IMR-90 (cell line): ENCODE results near the gene ASMTL. TPM values are rescaled to one million over a fixed set of nuclear protein-coding genes. Genes with fewer than 3 reads are reported as not detected.

Experiments used
- ATAC-seq: fragments of 200-7000 bp; cut with Tn5 transposase; 2 replicates; pipeline ENCODE4 v1.9.1; 2020; ENCODE audit warnings: low read depth, mild to moderate bottlenecking, moderate library complexity
- BruUV-seq: library from RNA; stranded (reverse); fragments of 400-500 nt; replicated peaks from 2 replicates; lab custom pipeline; 2021; lab: Mats Ljungman, UMichigan
- CTCF ChIA-PET: fragments of 300-600 bp; formaldehyde crosslinking; extraction: SDS; loops from one replicate; lab custom pipeline; 2021; ENCODE audit warnings: antibody characterized with exemption; lab: Yijun Ruan, JAX
- POLR2A ChIA-PET: fragments of 300-600 bp; sonication (Branson Sonifier 250); formaldehyde crosslinking; loops from one replicate; lab custom pipeline; 2022; ENCODE audit warnings: antibody characterized with exemption; ENCODE audit not compliant: unreplicated experiment; lab: Charles Lee
- DNase-seq: peaks from one replicate; pipeline ENCODE4 v3.0.0; 2013
- H2AFZ ChIP-seq: replicated peaks from 2 replicates; pipeline ENCODE3; 2013; ENCODE audit warnings: low read length, mild to moderate bottlenecking; ENCODE audit not compliant: poor library complexity
- H2AK5ac ChIP-seq: 2 replicates; pipeline ENCODE4 v1.6.1; 2013; ENCODE audit warnings: low read depth, low read length, inconsistent platforms
- H2AK9ac ChIP-seq: replicated peaks from 2 replicates; pipeline ENCODE3; 2013; ENCODE audit warnings: mild to moderate bottlenecking, low read depth, low read length, moderate library complexity; ENCODE audit not compliant: poor library complexity
- H2BK120ac ChIP-seq: 2 replicates; pipeline ENCODE4 v1.6.1; 2013; ENCODE audit warnings: low read depth, low read length, inconsistent platforms
- H2BK15ac ChIP-seq: 3 replicates; pipeline ENCODE4 v1.6.1; 2013; ENCODE audit warnings: low read depth, low read length, inconsistent platforms
- H2BK20ac ChIP-seq: 2 replicates; pipeline ENCODE4 v1.6.1; 2013; ENCODE audit warnings: low read depth, mild to moderate bottlenecking, inconsistent platforms, low read length, moderate library complexity
- H2BK5ac ChIP-seq: 2 replicates; pipeline ENCODE4 v1.6.1; 2013; ENCODE audit warnings: mild to moderate bottlenecking, low read depth, low read length, inconsistent platforms; ENCODE audit not compliant: poor library complexity, severe bottlenecking
- H3K14ac ChIP-seq: replicated peaks from 2 replicates; pipeline ENCODE4 v1.6.1; 2013; ENCODE audit warnings: low read depth, low read length, inconsistent platforms
- H3K18ac ChIP-seq: 2 replicates; pipeline ENCODE4 v1.6.1; 2013; ENCODE audit warnings: low read depth, low read length, control low read depth
- H3K23ac ChIP-seq: 2 replicates; pipeline ENCODE4 v1.6.1; 2013; ENCODE audit warnings: low read depth, low read length, inconsistent platforms
- H3K27ac ChIP-seq: 2 replicates; pipeline ENCODE4 v1.5.1; 2013; ENCODE audit warnings: mild to moderate bottlenecking, control low read depth, low read length; ENCODE audit not compliant: insufficient read depth
- H3K27me3 ChIP-seq: 2 replicates; pipeline ENCODE4 v1.6.1; 2013; ENCODE audit warnings: low read length; ENCODE audit not compliant: control insufficient read depth, insufficient read depth
- H3K36me3 ChIP-seq: 2 replicates; pipeline ENCODE4 v1.6.1; 2013; ENCODE audit warnings: low read length, mixed read lengths; ENCODE audit not compliant: control insufficient read depth, insufficient read depth
- H3K4ac ChIP-seq: 2 replicates; pipeline ENCODE4 v1.6.1; 2013; ENCODE audit warnings: low read depth, low read length, inconsistent platforms
- H3K4me1 ChIP-seq: 2 replicates; pipeline ENCODE4 v1.6.1; 2013; ENCODE audit warnings: low read length, mixed read lengths; ENCODE audit not compliant: control insufficient read depth, insufficient read depth
- H3K4me2 ChIP-seq: 2 replicates; pipeline ENCODE4 v1.6.1; 2013; ENCODE audit warnings: low read depth, mild to moderate bottlenecking, control low read depth, low read length, moderate library complexity
- H3K4me3 ChIP-seq: 2 replicates; pipeline ENCODE4 v1.5.1; 2013; ENCODE audit warnings: low read depth, mild to moderate bottlenecking, control low read depth, low read length, moderate library complexity; ENCODE audit not compliant: insufficient read depth
- H3K56ac ChIP-seq: 2 replicates; pipeline ENCODE4 v1.6.1; 2013; ENCODE audit warnings: low read length, inconsistent platforms; ENCODE audit not compliant: insufficient read depth; ENCODE audit errors: extremely low read depth
- H3K79me1 ChIP-seq, 2 experiments: 2 replicates each; pipeline ENCODE4 v1.6.1; 2013; ENCODE audit warnings: low read length in 2 of 2, inconsistent platforms in 1 of 2, low read depth in 1 of 2
- H3K9ac ChIP-seq: 2 replicates; pipeline ENCODE4 v1.6.1; 2013; ENCODE audit warnings: low read depth, low read length, control low read depth
- H3K9me1 ChIP-seq: 2 replicates; pipeline ENCODE4 v1.6.1; 2013; ENCODE audit warnings: low read length, inconsistent platforms; ENCODE audit not compliant: insufficient read depth
- H3K9me3 ChIP-seq: 2 replicates; pipeline ENCODE4 v1.6.1; 2013; ENCODE audit warnings: low read length; ENCODE audit not compliant: control insufficient read depth, insufficient read depth
- H4K20me1 ChIP-seq: 2 replicates; pipeline ENCODE4 v1.6.1; 2013; ENCODE audit warnings: low read length, inconsistent platforms; ENCODE audit not compliant: insufficient read depth
- H4K5ac ChIP-seq: 2 replicates; pipeline ENCODE4 v1.6.1; 2013; ENCODE audit warnings: mild to moderate bottlenecking, low read depth, low read length, control low read depth
- H4K8ac ChIP-seq, 2 experiments: 2 replicates each; pipeline ENCODE4 v1.6.1; 2013; ENCODE audit warnings: low read depth in 2 of 2, low read length in 2 of 2, control low read depth in 1 of 2, inconsistent platforms in 1 of 2
- H4K91ac ChIP-seq: 2 replicates; pipeline ENCODE4 v1.6.1; 2013; ENCODE audit warnings: low read depth, low read length, inconsistent platforms; ENCODE audit not compliant: insufficient read depth
- BHLHE40 ChIP-seq: fragments of 150-350 bp; IDR thresholded peaks from 2 replicates; pipeline ENCODE4 v1.6.1; 2016; ENCODE audit warnings: mild to moderate bottlenecking, low read depth, low read length
- CHD1 ChIP-seq: IDR thresholded peaks from 2 replicates; pipeline ENCODE4 v1.6.1; 2012; ENCODE audit warnings: low read depth, low read length, improper control_type of control experiment
- ELK1 ChIP-seq: fragments of 150-350 bp; IDR thresholded peaks from 2 replicates; pipeline ENCODE4 v1.6.1; 2016; ENCODE audit warnings: low read depth, mild to moderate bottlenecking, low read length, moderate library complexity, borderline replicate concordance
- MAFK ChIP-seq: IDR thresholded peaks from 2 replicates; pipeline ENCODE4 v1.6.1; 2012; ENCODE audit warnings: low read depth, low read length, improper control_type of control experiment
- POLR2A ChIP-seq: IDR thresholded peaks from 2 replicates; pipeline ENCODE4 v1.6.1; 2012; ENCODE audit warnings: mild to moderate bottlenecking, low read depth, low read length
- SMC3 ChIP-seq: fragments of 150-350 bp; IDR thresholded peaks from 2 replicates; pipeline ENCODE4 v1.6.1; 2016; ENCODE audit warnings: low read depth, mild to moderate bottlenecking, antibody characterized with exemption, low read length, moderate library complexity
- USF2 ChIP-seq: fragments of 150-350 bp; IDR thresholded peaks from 2 replicates; pipeline ENCODE4 v1.6.1; 2017; ENCODE audit warnings: mild to moderate bottlenecking, antibody characterized with exemption, low read length, low read depth
- WGBS, 2 experiments: methylation state at CpG; one replicate each; pipeline versions ENCODE4 v1.1.5 to v1.1.7; 2013; ENCODE audit warnings: missing lambda C conversion rate in 2 of 2; ENCODE audit not compliant: insufficient read length in 1 of 2; ENCODE audit errors: extremely low coverage in 2 of 2; 5-methylcytosine and 5-hydroxymethylcytosine counted together
- dilution Hi-C: fragments of 300-500 bp; cut with HindIII; formaldehyde crosslinking; loops from one replicate; pipeline ENCODE4 v1.14.3; 2018; ENCODE audit warnings: low sequenced_read_pairs; ENCODE audit not compliant: unreplicated experiment
- in situ Hi-C: fragments of 300-500 bp; cut with MboI; formaldehyde crosslinking; loops from 3 replicates; pipeline ENCODE4 v1.14.3; 2019; ENCODE audit warnings: low sequenced_read_pairs, inconsistent platforms, mixed read lengths
- intact Hi-C: fragments of 100-400 bp; cut with micrococcal nuclease; formaldehyde crosslinking; loops from 2 replicates; pipeline ENCODE4 v1.10.0; 2022
- polyA plus RNA-seq, 3 experiments: library from polyadenylated mRNA; depleted of rRNA; stranded (reverse); fragments of >200 nt; gene quantifications; 2 replicates each; pipeline ENCODE4 v1.2.3, GENCODE V29; 2012; ENCODE audit warnings: low replicate concordance in 1 of 3
- total RNA-seq: library from RNA; depleted of rRNA; stranded (reverse); fragments of >200 nt; gene quantifications from 2 replicates; pipeline ENCODE4 v1.2.3, GENCODE V29; 2012

ASMTL gene
- total and polyA plus RNA-seq, 2 of the 4 experiments (the other 2 are of a cell fraction) = 13.4 to 33.4 TPM

- no peak overlapping the region for H3K4ac ChIP-seq
- H4K20me1 ChIP-seq = peaks cover 19% of the 10 kb centered on the region
- peaks cover 10% of the 10 kb centered on the region for H3K36me3 ChIP-seq
- H3K27me3 ChIP-seq = no peaks in the 10 kb centered on the region
- H2AFZ ChIP-seq = no peak overlapping the region
- no peaks in the 10 kb centered on the region; the same call in 1 of the 2 replicates for H3K4me1 ChIP-seq
- no peaks in the 10 kb centered on the region for H3K9me3 ChIP-seq
- no peak overlapping the region for H3K27ac ChIP-seq
- DNase-seq (no peak), ATAC-seq (no peak)
- no peak overlapping the region for H3K14ac ChIP-seq
- H3K18ac ChIP-seq = no peak overlapping the region
- ChIA-PET POLR2A (no interaction called here), CTCF (no interaction called here)
- dilution Hi-C loops (no loop called here), intact Hi-C loops (loop anchor here (10.0 kb wide), 1 partner anchor 50 kb away; no protein-coding TSS in a partner anchor), in situ Hi-C loops (no loop called here)
- H3K4me3 ChIP-seq = no peak overlapping the region
- H2BK120ac ChIP-seq = no peak overlapping the region
- no peak overlapping the region for H3K9ac ChIP-seq
- no peak overlapping the region for H3K56ac ChIP-seq
- H2AK5ac ChIP-seq = no peak overlapping the region; the same call in 1 of the 2 replicates
- no peak overlapping the region for H3K23ac ChIP-seq
- no peak overlapping the region for H4K5ac ChIP-seq
- H4K91ac ChIP-seq = no peak overlapping the region
- peaks cover 10 to 21% of the 10 kb centered on the region in 2 experiments; a peak in 3 of 4 replicates for H3K79me1 ChIP-seq
- H2BK5ac ChIP-seq = no peak overlapping the region
- H3K9me1 ChIP-seq = no peaks in the 10 kb centered on the region
- peak overlapping the region; percentile 5 for H2AK9ac ChIP-seq
- no peak for TF ChIP-seq CHD1
- TF ChIP-seq POLR2A = no peak
- no peak for TF ChIP-seq ELK1
- no peak for TF ChIP-seq SMC3
- TF ChIP-seq BHLHE40 = no peak
- TF ChIP-seq MAFK = no peak
- TF ChIP-seq USF2 = no peak
- BruUV-seq = no TSS peak
- no peak overlapping the region for H3K4me2 ChIP-seq
- H2BK15ac ChIP-seq = no peak overlapping the region
- 88% methylated on average over 5 of the region's 22 CpGs; no CpG with 5 or more reads in 1 of the 2 experiments for whole genome bisulfite sequencing, 2 experiments
- no peak overlapping the region for H4K8ac ChIP-seq
- H2BK20ac ChIP-seq = no peak overlapping the region
Measured at GRCh38 chrX:1394731-1395501, 57.8 kb downstream of the ASMTL start.
